HepG2 (cell line): ENCODE results near the gene CCDC57.

Experiments
- CTCF ChIP-seq: sonication (generic); formaldehyde crosslinking; IDR thresholded peaks from 2 replicates; pipeline ENCODE4 v1.5.0; 2020; ENCODE audit warnings: mild to moderate bottlenecking, missing genetic modification reagents, moderate library complexity
- POLR2A ChIP-seq, 2 experiments: IDR thresholded peaks; 2 replicates each; pipeline ENCODE4 v1.6.1; 2011; ENCODE audit warnings: low read depth in 2 of 2, low read length in 2 of 2, mild to moderate bottlenecking in 1 of 2, moderate library complexity in 1 of 2; ENCODE audit not compliant: insufficient read depth in 1 of 2
- RBM39 ChIP-seq: fragments of 200-400 bp; formaldehyde crosslinking; IDR thresholded peaks from one replicate; pipeline ENCODE4 v1.6.1; 2018; ENCODE audit warnings: antibody characterized with exemption, mild to moderate bottlenecking, low read depth, low read length; ENCODE audit not compliant: poor library complexity, severe bottlenecking
- ZBTB8A ChIP-seq: sonication (generic); formaldehyde crosslinking; IDR thresholded peaks from 2 replicates; pipeline ENCODE4 v1.4.0; 2020; ENCODE audit warnings: mild to moderate bottlenecking, low read depth, missing genetic modification reagents, borderline replicate concordance
- ZNF496 ChIP-seq: sonication (generic); formaldehyde crosslinking; IDR thresholded peaks from 2 replicates; pipeline ENCODE4 v1.8.1; 2023; ENCODE audit warnings: mild to moderate bottlenecking, moderate library complexity, missing genetic modification reagents; ENCODE audit not compliant: insufficient replicate concordance
- ZNF501 ChIP-seq: sonication (generic); formaldehyde crosslinking; IDR thresholded peaks from 2 replicates; pipeline ENCODE4 v1.5.1; 2020; ENCODE audit warnings: mild to moderate bottlenecking, moderate library complexity, missing genetic modification reagents
- ZNF547 ChIP-seq: sonication (generic); formaldehyde crosslinking; IDR thresholded peaks from 2 replicates; pipeline ENCODE4 v1.5.1; 2020; ENCODE audit warnings: mild to moderate bottlenecking, missing genetic modification reagents
- TF ChIP-seq, protein P1 (sequence below): sonication (generic); formaldehyde crosslinking; conservative IDR thresholded peaks from 2 replicates; pipeline ENCODE4 v1.4.0; 2020; ENCODE audit warnings: missing genetic modification reagents

GRCh38 chr17:82106688-82107305 is 105.8 kb downstream of the CCDC57 start:
- TF ChIP-seq ZNF547 (no peak), RBM39 (no peak), CTCF (no peak), POLR2A (IDR thresholded peaks at IDR 0.05; ENCODE audit: insufficient read depth in 1 of 2, low read depth in 2 of 2, low read length in 2 of 2) (no peak), ZBTB8A (CRISPR knock-in tag) (no peak), ZNF496 (no peak), ZNF501 (CRISPR knock-in tag) (no peak; the same call in 1 of the 2 replicates)
- TF ChIP-seq, protein P1, sequence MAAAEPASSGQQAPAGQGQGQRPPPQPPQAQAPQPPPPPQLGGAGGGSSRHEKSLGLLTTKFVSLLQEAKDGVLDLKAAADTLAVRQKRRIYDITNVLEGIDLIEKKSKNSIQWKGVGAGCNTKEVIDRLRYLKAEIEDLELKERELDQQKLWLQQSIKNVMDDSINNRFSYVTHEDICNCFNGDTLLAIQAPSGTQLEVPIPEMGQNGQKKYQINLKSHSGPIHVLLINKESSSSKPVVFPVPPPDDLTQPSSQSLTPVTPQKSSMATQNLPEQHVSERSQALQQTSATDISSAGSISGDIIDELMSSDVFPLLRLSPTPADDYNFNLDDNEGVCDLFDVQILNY, result no peak
